Peyer's patch (tissue), 4 donors: ENCODE results near the gene TMPRSS13. TPM values are rescaled to one million over a fixed set of nuclear protein-coding genes. Genes with fewer than 3 reads are reported as not detected.

Experiments used
- DNase-seq, 3 donors: peaks; one replicate each; pipeline ENCODE4 v3.0.0-alpha.2; 2017 to 2019
- H3K27ac ChIP-seq, 4 donors: fragments of 200-600 bp; sonication (generic); one replicate each; pipeline ENCODE4 v1.5.1; 2016 to 2019
- H3K27me3 ChIP-seq, 2 donors: fragments of 200-600 bp; sonication (generic); one replicate each; pipeline ENCODE4 v1.5.1; 2019
- H3K36me3 ChIP-seq, 3 donors: fragments of 200-600 bp; sonication (generic); one replicate each; pipeline ENCODE4 v1.5.1; 2016 to 2019
- H3K4me1 ChIP-seq, 4 donors: fragments of 200-600 bp; sonication (generic); one replicate each; pipeline ENCODE4 v1.5.1; 2016 to 2019
- H3K4me3 ChIP-seq, 4 donors: fragments of 200-600 bp; sonication (generic); 1 replicate in 3 of 4; 2 replicates in 1 of 4; pipeline ENCODE4 v1.5.1; 2016 to 2019; ENCODE audit warnings: mild to moderate bottlenecking in 1 of 4
- H3K9me3 ChIP-seq, 4 donors: fragments of 200-600 bp; sonication (generic); one replicate each; pipeline ENCODE4 v1.5.1; 2016 to 2019; ENCODE audit warnings: mild to moderate bottlenecking in 1 of 4
- POLR2A ChIP-seq, 2 donors: fragments of 450-650 bp; IDR thresholded peaks; one replicate each; pipeline ENCODE4 v1.5.1; 2017; ENCODE audit warnings: antibody characterized with exemption in 2 of 2, mild to moderate bottlenecking in 2 of 2, moderate library complexity in 2 of 2
- total RNA-seq, 4 donors: library from RNA; depleted of rRNA; stranded (reverse); fragments of >200 nt; gene quantifications; one replicate each; pipeline ENCODE4 v1.1.0, GENCODE V29; 2016
- TF ChIP-seq, protein P1 (sequence below), 6 experiments: fragments of 450-650 bp in 4 of 6; fragments of 200-600 bp in 2 of 6; sonication (generic) in 1 of 6; IDR thresholded peaks; one replicate each; pipeline ENCODE4 v1.5.1; 2017 to 2019; ENCODE audit warnings: antibody characterized with exemption in 6 of 6, mild to moderate bottlenecking in 3 of 6, moderate library complexity in 1 of 6

TMPRSS13 gene
- total RNA-seq, 4 donors from 2014 or later, result not detected

DNA sequence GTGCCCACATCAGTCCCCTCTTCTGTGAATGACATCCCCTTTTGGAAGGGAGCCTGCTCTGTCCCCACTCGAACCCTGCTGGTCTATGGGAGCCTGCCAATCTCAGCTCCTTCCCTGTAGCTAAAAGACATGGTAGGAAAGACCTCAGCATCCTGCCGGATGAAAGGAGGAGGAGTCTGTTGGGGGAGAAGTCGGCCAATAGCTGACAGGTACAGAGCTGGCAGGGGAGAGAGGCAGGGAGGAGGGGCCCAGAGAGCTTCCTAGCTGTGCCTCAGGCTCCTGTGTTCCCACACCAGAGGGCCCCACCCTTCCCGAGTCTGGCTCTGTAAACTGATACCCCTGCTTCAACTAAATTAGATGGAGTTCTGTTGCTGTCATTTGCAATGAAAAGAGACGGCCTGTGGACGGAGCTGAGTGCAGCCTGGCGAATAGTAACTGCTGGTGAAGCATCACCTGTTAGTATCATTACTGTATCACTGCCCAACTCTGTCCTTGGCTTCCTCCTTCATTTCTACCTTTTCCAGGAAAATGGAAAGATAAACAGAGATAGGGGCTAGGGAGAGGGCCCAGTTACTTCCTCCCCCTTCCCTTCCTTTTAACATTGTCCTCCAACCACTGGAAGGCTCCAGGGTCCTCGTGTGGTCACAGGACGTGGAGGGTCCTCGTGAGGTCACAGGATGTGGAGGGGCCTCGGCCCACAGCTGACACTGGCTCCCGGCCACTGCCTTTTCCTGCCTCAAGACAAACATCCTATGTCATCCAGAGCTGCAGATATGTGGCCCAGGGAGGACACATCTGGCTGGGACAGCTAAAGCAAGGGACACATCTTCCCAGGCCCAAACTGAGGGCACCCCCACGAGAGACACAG, 67.8 kb downstream of the TMPRSS13 start:
- Histone ChIP-seq H3K4me3 (no peak overlapping the region), H3K9me3 (no peaks in the 10 kb centered on the region), H3K27ac (peak overlapping the region in 3 of 4 donors; percentile 19 to 61 (median 60)), H3K27me3 (no peaks in the 10 kb centered on the region), H3K36me3 (no peaks in the 10 kb centered on the region), H3K4me1 (peaks cover 0 to 18% (median 0%) of the 10 kb centered on the region in 4 donors)
- peak in 1 of 3 donors; percentile 44 for DNase-seq
- TF ChIP-seq, protein P1, sequence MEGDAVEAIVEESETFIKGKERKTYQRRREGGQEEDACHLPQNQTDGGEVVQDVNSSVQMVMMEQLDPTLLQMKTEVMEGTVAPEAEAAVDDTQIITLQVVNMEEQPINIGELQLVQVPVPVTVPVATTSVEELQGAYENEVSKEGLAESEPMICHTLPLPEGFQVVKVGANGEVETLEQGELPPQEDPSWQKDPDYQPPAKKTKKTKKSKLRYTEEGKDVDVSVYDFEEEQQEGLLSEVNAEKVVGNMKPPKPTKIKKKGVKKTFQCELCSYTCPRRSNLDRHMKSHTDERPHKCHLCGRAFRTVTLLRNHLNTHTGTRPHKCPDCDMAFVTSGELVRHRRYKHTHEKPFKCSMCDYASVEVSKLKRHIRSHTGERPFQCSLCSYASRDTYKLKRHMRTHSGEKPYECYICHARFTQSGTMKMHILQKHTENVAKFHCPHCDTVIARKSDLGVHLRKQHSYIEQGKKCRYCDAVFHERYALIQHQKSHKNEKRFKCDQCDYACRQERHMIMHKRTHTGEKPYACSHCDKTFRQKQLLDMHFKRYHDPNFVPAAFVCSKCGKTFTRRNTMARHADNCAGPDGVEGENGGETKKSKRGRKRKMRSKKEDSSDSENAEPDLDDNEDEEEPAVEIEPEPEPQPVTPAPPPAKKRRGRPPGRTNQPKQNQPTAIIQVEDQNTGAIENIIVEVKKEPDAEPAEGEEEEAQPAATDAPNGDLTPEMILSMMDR (IDR thresholded peaks at IDR 0.05), result no peak
- no peak for TF ChIP-seq POLR2A (IDR thresholded peaks at IDR 0.05)

DNA sequence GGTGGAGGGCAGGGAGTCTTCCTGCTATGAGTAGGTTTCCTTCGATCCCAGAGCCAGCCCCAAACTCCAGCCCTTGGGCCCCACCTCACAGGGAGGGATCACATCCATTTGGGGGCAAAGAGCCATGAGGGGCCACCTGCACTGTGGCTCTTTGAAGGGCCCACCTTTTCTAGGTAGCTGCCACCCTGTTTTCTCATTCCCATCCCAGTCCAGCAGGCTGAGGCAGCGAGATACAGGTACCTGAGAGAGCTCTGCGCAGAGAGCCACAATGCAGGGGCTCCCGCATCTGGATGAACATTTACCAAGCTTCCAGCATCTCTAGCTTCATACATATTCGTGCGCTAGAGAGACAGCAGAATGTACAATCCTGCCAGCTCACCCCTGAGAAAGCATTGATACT, 69.1 kb downstream of the TMPRSS13 start:
- DNase-seq, result no peak
- no peaks in the 10 kb centered on the region for H3K36me3 ChIP-seq
- H3K4me3 ChIP-seq, result no peak overlapping the region
- H3K27ac ChIP-seq, result no peak overlapping the region
- no peak for TF ChIP-seq POLR2A (IDR thresholded peaks at IDR 0.05)
- TF ChIP-seq, protein P1 (IDR thresholded peaks at IDR 0.05), result no peak
- H3K27me3 ChIP-seq, result no peaks in the 10 kb centered on the region
- no peaks in the 10 kb centered on the region for H3K9me3 ChIP-seq
- peaks cover 0 to 18% (median 0%) of the 10 kb centered on the region in 4 donors for H3K4me1 ChIP-seq

DNA sequence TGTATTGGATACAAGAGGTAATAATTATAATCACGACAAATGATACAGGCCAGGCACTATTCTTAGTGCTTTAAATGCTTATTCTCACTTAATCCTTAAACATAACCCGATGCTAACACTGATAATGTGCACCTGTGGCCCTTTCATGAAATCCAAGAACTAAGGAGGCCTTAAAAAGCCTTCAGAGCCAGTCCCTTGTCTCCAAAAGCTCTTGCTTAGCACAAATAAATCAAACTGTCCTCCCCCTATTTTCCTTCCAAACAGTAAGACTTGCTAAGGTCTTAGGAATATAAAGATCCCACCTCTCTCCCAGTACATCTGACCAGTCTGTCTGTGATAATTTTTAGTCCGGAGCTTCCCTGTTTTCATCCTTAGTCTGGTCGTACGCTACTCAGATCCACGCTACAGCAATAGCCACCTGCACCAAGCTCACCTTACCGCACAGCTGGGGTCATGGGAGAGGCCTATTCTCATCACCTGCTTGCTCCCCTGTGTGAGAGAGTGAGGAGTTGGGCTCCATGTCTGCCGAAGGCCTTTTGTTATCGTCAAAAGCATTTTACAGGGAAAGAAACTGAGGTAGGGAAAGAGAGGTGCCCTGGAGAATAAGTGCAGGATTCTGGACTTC, 69.6 kb downstream of the TMPRSS13 start:
- Histone ChIP-seq H3K4me1 (peaks cover 0 to 18% (median 0%) of the 10 kb centered on the region in 4 donors), H3K4me3 (no peak overlapping the region), H3K36me3 (no peaks in the 10 kb centered on the region), H3K27me3 (no peaks in the 10 kb centered on the region), H3K9me3 (no peaks in the 10 kb centered on the region), H3K27ac (no peak overlapping the region)
- DNase-seq, result no peak
- no peak for TF ChIP-seq POLR2A (IDR thresholded peaks at IDR 0.05)
- TF ChIP-seq, protein P1 (IDR thresholded peaks at IDR 0.05), result no peak

DNA sequence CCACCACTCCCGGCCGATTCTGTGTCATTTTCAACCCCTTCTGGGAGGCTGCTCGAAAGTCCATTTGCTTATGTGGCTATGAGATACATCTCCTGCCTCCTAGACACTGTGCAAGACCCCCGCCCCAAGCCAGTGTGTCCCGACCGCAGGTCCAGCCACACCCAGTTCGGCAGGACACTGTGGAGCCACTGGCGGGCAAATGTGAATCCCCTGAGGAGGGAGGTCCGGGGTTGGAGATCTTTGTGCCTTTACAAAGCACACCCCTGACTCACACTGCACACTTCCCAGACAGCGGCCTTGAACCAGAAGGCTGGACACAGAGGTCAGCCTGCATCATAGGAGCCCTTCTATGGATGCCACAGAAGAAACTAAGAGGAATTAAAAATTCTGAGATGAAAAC, 70.1 kb downstream of the TMPRSS13 start:
- H3K27me3 ChIP-seq, result no peaks in the 10 kb centered on the region
- H3K9me3 ChIP-seq, result no peaks in the 10 kb centered on the region
- TF ChIP-seq, protein P1 (IDR thresholded peaks at IDR 0.05), result no peak
- no peak for TF ChIP-seq POLR2A (IDR thresholded peaks at IDR 0.05)
- H3K36me3 ChIP-seq, result no peaks in the 10 kb centered on the region
- H3K4me1 ChIP-seq, result peaks cover 0 to 18% (median 0%) of the 10 kb centered on the region in 4 donors
- no peak overlapping the region for H3K4me3 ChIP-seq
- no peak overlapping the region for H3K27ac ChIP-seq
- no peak for DNase-seq

DNA sequence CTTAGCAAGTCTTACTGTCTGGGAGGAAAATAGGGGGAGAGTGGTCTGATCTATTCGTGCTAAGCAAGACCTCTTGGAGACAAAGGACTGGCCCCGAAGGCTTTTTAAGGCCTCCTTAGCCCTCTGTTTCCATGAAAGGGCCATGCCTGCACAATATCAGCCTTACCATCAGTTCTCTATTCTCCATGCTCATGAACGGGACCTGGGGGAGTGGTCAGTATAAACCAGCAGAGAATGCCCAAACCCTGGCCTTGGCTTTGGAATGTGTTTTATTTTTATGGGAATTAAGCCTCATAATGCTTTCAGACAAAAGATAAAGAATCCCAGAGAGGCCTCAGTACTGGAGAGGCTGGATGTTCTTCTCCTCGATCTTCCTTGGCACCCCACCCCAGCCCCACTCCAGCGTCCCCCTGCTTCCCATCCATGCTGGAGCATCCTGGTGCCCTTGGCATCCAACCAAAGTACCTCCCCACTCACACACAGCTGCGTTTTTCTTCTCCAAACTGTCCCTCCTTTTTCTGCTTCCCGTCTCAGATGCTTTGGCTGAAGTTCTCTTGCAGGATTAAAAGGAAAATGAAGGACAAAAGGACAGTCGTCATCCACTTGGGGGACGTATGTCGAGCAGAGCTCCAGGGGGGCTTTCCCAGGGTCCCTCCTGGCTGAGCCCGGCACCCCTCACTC, 71.3 kb downstream of the TMPRSS13 start:
- Histone ChIP-seq H3K4me3 (no peak overlapping the region), H3K4me1 (peaks cover 0 to 18% (median 0%) of the 10 kb centered on the region in 4 donors), H3K36me3 (no peaks in the 10 kb centered on the region), H3K9me3 (no peaks in the 10 kb centered on the region), H3K27ac (no peak overlapping the region), H3K27me3 (no peaks in the 10 kb centered on the region)
- TF ChIP-seq, protein P1 (IDR thresholded peaks at IDR 0.05), result no peak
- no peak for TF ChIP-seq POLR2A (IDR thresholded peaks at IDR 0.05)
- DNase-seq, result no peak
